Endothelial cell (in vitro differentiated cells): ENCODE measurements around the gene ANAPC2. TPM values are rescaled to one million over a fixed set of nuclear protein-coding genes. Genes with fewer than 3 reads are reported as not detected.

Experiments
- DNase-seq: peaks from one replicate; pipeline ENCODE4 v3.0.0; 2021; ENCODE audit warnings: low spot score
- H3K27ac Mint-ChIP-seq: one replicate; pipeline ENCODE4 v1.8.0; 2021; ENCODE audit warnings: mixed read lengths, inconsistent platforms; ENCODE audit not compliant: unreplicated experiment
- H3K27me3 Mint-ChIP-seq: one replicate; pipeline ENCODE4 v1.8.0; 2021; ENCODE audit warnings: mild to moderate bottlenecking, moderate library complexity, mixed read lengths, inconsistent platforms; ENCODE audit not compliant: unreplicated experiment
- H3K36me3 Mint-ChIP-seq: one replicate; pipeline ENCODE4 v1.8.0; 2021; ENCODE audit warnings: mild to moderate bottlenecking, low read depth, mixed read lengths, inconsistent platforms; ENCODE audit not compliant: unreplicated experiment
- H3K4me1 Mint-ChIP-seq: one replicate; pipeline ENCODE4 v1.8.0; 2021; ENCODE audit warnings: mild to moderate bottlenecking, mixed read lengths, inconsistent platforms; ENCODE audit not compliant: unreplicated experiment
- H3K4me3 Mint-ChIP-seq: one replicate; pipeline ENCODE4 v1.8.0; 2021; ENCODE audit warnings: mild to moderate bottlenecking, mixed read lengths, inconsistent platforms; ENCODE audit not compliant: unreplicated experiment
- H3K9me3 Mint-ChIP-seq: one replicate; pipeline ENCODE4 v1.8.0; 2021; ENCODE audit warnings: mixed read lengths, inconsistent platforms; ENCODE audit not compliant: unreplicated experiment
- CTCF ChIP-seq: fragments of 200-600 bp; sonication (generic); IDR thresholded peaks from one replicate; pipeline ENCODE4 v1.5.0; 2021; ENCODE audit warnings: antibody characterized with exemption; ENCODE audit not compliant: unreplicated experiment
- total RNA-seq: library from RNA; stranded (reverse); fragmentation: NEBNext Ultra II Directional; extraction: Animal tissue kit (Norgen Biotek cat#: 25700); gene quantifications from one replicate; pipeline ENCODE4 v1.2.1, GENCODE V29; 2021; ENCODE audit not compliant: unreplicated experiment

The ANAPC2 gene
- total RNA-seq, 1 donor from 2014 or later, result 76.8 TPM

GRCh38 chr9:137234758-137235423 lies 46.5 kb upstream of the ANAPC2 start:
- Mint-ChIP-seq H3K4me1 (no peaks in the 10 kb centered on the region), H3K27ac (no peak overlapping the region), H3K36me3 (peaks cover 3% of the 10 kb centered on the region), H3K4me3 (no peak overlapping the region), H3K27me3 (peaks cover 4% of the 10 kb centered on the region), H3K9me3 (no peaks in the 10 kb centered on the region)
- no peak for TF ChIP-seq CTCF
- no peak for DNase-seq

- H3K4me3 Mint-ChIP-seq, result no peak overlapping the region
- H3K27ac Mint-ChIP-seq, result no peak overlapping the region
- no peak for TF ChIP-seq CTCF
- no peaks in the 10 kb centered on the region for H3K4me1 Mint-ChIP-seq
- H3K9me3 Mint-ChIP-seq, result no peaks in the 10 kb centered on the region
- DNase-seq, result no peak
- peaks cover 3% of the 10 kb centered on the region for H3K36me3 Mint-ChIP-seq
- H3K27me3 Mint-ChIP-seq, result peaks cover 2% of the 10 kb centered on the region
These were observed 45.8 kb upstream of the ANAPC2 start for GRCh38 chr9:137234055-137234697.

GRCh38 chr9:137233143-137233980 lies 45.0 kb upstream of the ANAPC2 start:
- TF ChIP-seq CTCF, result no peak
- H3K4me1 Mint-ChIP-seq, result no peaks in the 10 kb centered on the region
- DNase-seq, result no peak
- peaks cover 2% of the 10 kb centered on the region for H3K27me3 Mint-ChIP-seq
- H3K27ac Mint-ChIP-seq, result no peak overlapping the region
- no peak overlapping the region for H3K4me3 Mint-ChIP-seq
- H3K36me3 Mint-ChIP-seq, result no peaks in the 10 kb centered on the region
- H3K9me3 Mint-ChIP-seq, result no peaks in the 10 kb centered on the region

GRCh38 chr9:137232510-137232909 lies 44.1 kb upstream of the ANAPC2 start:
- H3K4me3 Mint-ChIP-seq, result no peak overlapping the region
- H3K9me3 Mint-ChIP-seq, result no peaks in the 10 kb centered on the region
- H3K36me3 Mint-ChIP-seq, result no peaks in the 10 kb centered on the region
- TF ChIP-seq CTCF, result no peak
- no peaks in the 10 kb centered on the region for H3K4me1 Mint-ChIP-seq
- no peak for DNase-seq
- H3K27me3 Mint-ChIP-seq, result no peaks in the 10 kb centered on the region
- H3K27ac Mint-ChIP-seq, result no peak overlapping the region
